ENCODE data around the gene KIF3A. TPM values are rescaled to one million over a fixed set of nuclear protein-coding genes. Genes with fewer than 3 reads are reported as not detected.

Gene KIF3A
- total and polyA plus RNA-seq, 4 donors = 0.58 to 1.2 (median 0.86) TPM

- TF ChIP-seq NR2F2 (IDR thresholded peaks at IDR 0.05) = no peak
- TF ChIP-seq, protein P1, sequence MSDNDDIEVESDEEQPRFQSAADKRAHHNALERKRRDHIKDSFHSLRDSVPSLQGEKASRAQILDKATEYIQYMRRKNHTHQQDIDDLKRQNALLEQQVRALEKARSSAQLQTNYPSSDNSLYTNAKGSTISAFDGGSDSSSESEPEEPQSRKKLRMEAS (IDR thresholded peaks at IDR 0.05) = no peak
- no peak overlapping the region for H3K9ac ChIP-seq (ENCODE audit: low read depth in 1 of 2, low read length in 2 of 2)
- H3K36me3 ChIP-seq (ENCODE audit: control insufficient read depth in 4 of 4, insufficient read depth in 3 of 4, low read depth in 1 of 4, low read length in 3 of 4) = no peaks in the 10 kb centered on the region
- no peaks in the 10 kb centered on the region for H3K4me1 ChIP-seq (ENCODE audit: control insufficient read depth in 4 of 4, insufficient read depth in 4 of 4, low read length in 3 of 4)
- 96% methylated on average over 9 of the region's 9 CpGs for WGBS
- no peaks in the 10 kb centered on the region for H3K9me3 ChIP-seq (ENCODE audit: control insufficient read depth in 4 of 4, low read length in 3 of 4)
- no peak for DNase-seq (ENCODE audit: low spot score)
- H3K27me3 ChIP-seq (ENCODE audit: control insufficient read depth in 4 of 4, insufficient read depth in 4 of 4, low read length in 3 of 4) = no peaks in the 10 kb centered on the region
- H3K4me3 ChIP-seq (ENCODE audit: low read depth in 1 of 3, low read length in 3 of 3) = no peak overlapping the region
- H3K27ac ChIP-seq (ENCODE audit: low read depth in 1 of 2, low read length in 2 of 2) = no peak overlapping the region
These were observed 75.3 kb downstream of the KIF3A start for GRCh38 chr5:132662004-132662401.

DNA sequence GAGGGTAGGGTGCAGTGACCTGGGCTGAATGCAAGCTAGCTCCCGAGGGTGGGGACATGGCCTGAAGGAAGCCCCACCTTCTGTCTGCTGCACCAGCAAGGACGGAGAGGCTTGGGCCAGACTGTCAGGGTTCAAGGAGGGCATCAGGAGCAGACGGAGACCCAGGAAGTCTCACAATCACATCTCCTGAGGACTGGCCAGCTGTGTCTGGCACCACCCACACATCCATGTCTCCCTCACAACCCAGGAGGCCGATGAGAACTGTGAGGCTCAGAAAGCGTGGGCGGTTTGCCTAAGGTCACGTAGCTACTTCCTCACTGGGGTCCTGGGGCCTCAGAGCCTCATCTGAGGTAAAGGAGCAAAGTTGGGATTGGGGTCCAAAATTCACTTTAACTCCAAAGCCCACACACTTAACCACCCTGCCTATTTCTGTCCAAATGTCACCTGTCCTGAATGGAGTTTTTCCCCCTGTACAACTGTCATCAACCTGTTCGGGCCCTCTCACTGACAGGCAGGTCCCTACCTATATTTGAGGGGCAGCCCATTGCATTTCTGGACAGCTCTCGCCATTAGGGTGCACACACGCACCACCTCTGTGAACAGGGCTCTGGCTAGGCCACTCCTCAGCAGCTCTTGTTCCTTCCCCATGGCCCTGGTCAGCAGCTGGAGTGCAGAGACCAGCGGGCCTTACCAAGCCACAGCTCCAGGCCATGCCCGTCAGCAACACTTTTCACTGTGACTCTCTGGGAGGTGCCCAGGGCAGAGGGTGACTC is 75.9 kb downstream of the KIF3A start:
- no peak overlapping the region for H3K9ac ChIP-seq (ENCODE audit: low read depth in 1 of 2, low read length in 2 of 2)
- no peak for DNase-seq (ENCODE audit: low spot score)
- H3K4me1 ChIP-seq (ENCODE audit: control insufficient read depth in 4 of 4, insufficient read depth in 4 of 4, low read length in 3 of 4) = peaks cover 0 to 3% (median 1%) of the 10 kb centered on the region in 4 donors
- H3K27ac ChIP-seq (ENCODE audit: low read depth in 1 of 2, low read length in 2 of 2) = no peak overlapping the region
- peaks cover 0 to 4% (median 1%) of the 10 kb centered on the region in 4 donors for H3K27me3 ChIP-seq (ENCODE audit: control insufficient read depth in 4 of 4, insufficient read depth in 4 of 4, low read length in 3 of 4)
- H3K9me3 ChIP-seq (ENCODE audit: control insufficient read depth in 4 of 4, low read length in 3 of 4) = no peaks in the 10 kb centered on the region
- no peaks in the 10 kb centered on the region for H3K36me3 ChIP-seq (ENCODE audit: control insufficient read depth in 4 of 4, insufficient read depth in 3 of 4, low read depth in 1 of 4, low read length in 3 of 4)
- H3K4me3 ChIP-seq (ENCODE audit: low read depth in 1 of 3, low read length in 3 of 3) = no peak overlapping the region
- 84% methylated on average over 12 of the region's 12 CpGs for WGBS
- TF ChIP-seq HNF4A (conservative IDR thresholded peaks at IDR 0.05) (no peak), FOXA1 (IDR thresholded peaks at IDR 0.05) (no peak)

- H3K4me3 ChIP-seq (ENCODE audit: low read depth in 1 of 3, low read length in 3 of 3) = no peak overlapping the region
- 95% methylated on average over 23 of the region's 23 CpGs for WGBS
- no peaks in the 10 kb centered on the region for H3K9me3 ChIP-seq (ENCODE audit: control insufficient read depth in 4 of 4, low read length in 3 of 4)
- TF ChIP-seq TAF1 (conservative IDR thresholded peaks at IDR 0.05) (no peak), NR2F2 (IDR thresholded peaks at IDR 0.05) (no peak), EGR1 (IDR thresholded peaks at IDR 0.05; ENCODE audit: low read depth in 2 of 2) (no peak), RAD21 (IDR thresholded peaks at IDR 0.05) (no peak), CTCF (IDR thresholded peaks at IDR 0.05; ENCODE audit: low read depth, low read length, missing input control) (no peak), JUND (IDR thresholded peaks at IDR 0.05) (no peak), ATF3 (IDR thresholded peaks at IDR 0.05) (no peak), SP1 (IDR thresholded peaks at IDR 0.05) (no peak), RXRA (IDR thresholded peaks at IDR 0.05) (no peak), YY1 (IDR thresholded peaks at IDR 0.05) (no peak)
- TF ChIP-seq, protein P1 (IDR thresholded peaks at IDR 0.05) = no peak
- H3K4me1 ChIP-seq (ENCODE audit: control insufficient read depth in 4 of 4, insufficient read depth in 4 of 4, low read length in 3 of 4) = peaks cover 0 to 12% (median 6%) of the 10 kb centered on the region in 4 donors
- no peak overlapping the region for H3K9ac ChIP-seq (ENCODE audit: low read depth in 1 of 2, low read length in 2 of 2)
- H3K27me3 ChIP-seq (ENCODE audit: control insufficient read depth in 4 of 4, insufficient read depth in 4 of 4, low read length in 3 of 4) = peaks cover 0 to 6% (median 2%) of the 10 kb centered on the region in 4 donors
- no peaks in the 10 kb centered on the region for H3K36me3 ChIP-seq (ENCODE audit: control insufficient read depth in 4 of 4, insufficient read depth in 3 of 4, low read depth in 1 of 4, low read length in 3 of 4)
- no peak for DNase-seq (ENCODE audit: low spot score)
- no peak overlapping the region for H3K27ac ChIP-seq (ENCODE audit: low read depth in 1 of 2, low read length in 2 of 2)
These were observed 77.5 kb downstream of the KIF3A start for GRCh38 chr5:132659598-132660493.

Measured in liver (tissue), 9 donors.